PC-9 (cell line): ENCODE results near the gene KHK. TPM values are rescaled to one million over a fixed set of nuclear protein-coding genes. Genes with fewer than 3 reads are reported as not detected.
A peak's percentile ranks its signal among the peaks of the same experiment; 100 is the strongest.

Experiments
- BruUV-seq: library from RNA; stranded (reverse); fragments of 400-500 nt; replicated peaks from 2 replicates; lab custom pipeline; 2021; lab: Mats Ljungman, UMichigan
- CTCF ChIA-PET: fragments of 300-600 bp; sonication (Branson Sonifier 250); formaldehyde crosslinking; loops from one replicate; lab custom pipeline; 2022; ENCODE audit warnings: antibody characterized with exemption; lab: Charles Lee
- POLR2A ChIA-PET: fragments of 300-600 bp; sonication (Branson Sonifier 250); formaldehyde crosslinking; loops from one replicate; lab custom pipeline; 2022; ENCODE audit warnings: antibody characterized with exemption; ENCODE audit not compliant: unreplicated experiment; lab: Charles Lee
- DNase-seq, 2 experiments: peaks; one replicate each; pipeline versions ENCODE4 v3.0.0 to v3.0.0-alpha.2; 2015 to 2022; ENCODE audit warnings: mixed read lengths in 1 of 2
- H2AFZ ChIP-seq: fragments of 200-600 bp; sonication (generic); 2 replicates; pipeline ENCODE4 v1.8.1; 2017; ENCODE audit warnings: antibody characterized with exemption
- H3F3A ChIP-seq: fragments of 200-600 bp; sonication (generic); 2 replicates; pipeline ENCODE4 v1.8.1; 2017; ENCODE audit warnings: antibody characterized with exemption, mild to moderate bottlenecking, low read depth; ENCODE audit not compliant: insufficient read depth
- H3K27ac ChIP-seq: fragments of 200-600 bp; sonication (generic); 2 replicates; pipeline ENCODE4 v1.6.1; 2016; ENCODE audit warnings: mixed run types
- H3K27me3 ChIP-seq: fragments of 200-600 bp; sonication (generic); 2 replicates; pipeline ENCODE4 v1.6.1; 2016; ENCODE audit warnings: low read depth, mixed run types; ENCODE audit not compliant: insufficient read depth
- H3K36me3 ChIP-seq: fragments of 200-600 bp; sonication (generic); 2 replicates; pipeline ENCODE4 v1.6.1; 2016; ENCODE audit warnings: low read depth, mixed run types
- H3K4me1 ChIP-seq: fragments of 200-600 bp; sonication (generic); replicated peaks from 2 replicates; pipeline ENCODE4 v1.6.1; 2016; ENCODE audit warnings: mixed run types; ENCODE audit not compliant: insufficient read depth
- H3K4me2 ChIP-seq: fragments of 200-600 bp; sonication (generic); 2 replicates; pipeline ENCODE4 v1.6.1; 2017; ENCODE audit warnings: mixed run types
- H3K4me3 ChIP-seq: fragments of 200-600 bp; sonication (generic); 2 replicates; pipeline ENCODE4 v1.6.1; 2016; ENCODE audit warnings: mixed run types
- H3K79me2 ChIP-seq: fragments of 200-600 bp; sonication (generic); 2 replicates; pipeline ENCODE4 v1.6.1; 2017; ENCODE audit warnings: low read depth, mixed run types
- H3K9me2 ChIP-seq: fragments of 200-600 bp; sonication (generic); 2 replicates; pipeline ENCODE4 v1.8.1; 2017; ENCODE audit warnings: mild to moderate bottlenecking; ENCODE audit not compliant: insufficient read depth
- H3K9me3 ChIP-seq: fragments of 200-600 bp; sonication (generic); 2 replicates; pipeline ENCODE4 v1.8.1; 2016; ENCODE audit warnings: low read depth; ENCODE audit not compliant: insufficient read depth
- H4K20me1 ChIP-seq: fragments of 200-600 bp; sonication (generic); 2 replicates; pipeline ENCODE4 v1.8.1; 2017; ENCODE audit not compliant: insufficient read depth
- CTCF ChIP-seq: fragments of 200-600 bp; sonication (generic); conservative IDR thresholded peaks from 2 replicates; pipeline ENCODE4 v1.6.1; 2017; ENCODE audit warnings: mixed run types, antibody characterized with exemption, mild to moderate bottlenecking, moderate library complexity
- EZH2 ChIP-seq: fragments of 200-600 bp; sonication (generic); IDR thresholded peaks from 2 replicates; pipeline ENCODE4 v1.8.0; 2017; ENCODE audit warnings: antibody characterized with exemption, low read depth
- intact Hi-C: fragments of 100-400 bp; cut with micrococcal nuclease; formaldehyde crosslinking; loops from one replicate; pipeline ENCODE4 v1.10.0; 2022; ENCODE audit not compliant: unreplicated experiment
- total RNA-seq: library from RNA; stranded (reverse); gene quantifications from 2 replicates; pipeline ENCODE4 v1.2.3, GENCODE V29; 2021

Gene KHK
- total RNA-seq, 1 experiment from 2014 or later = 4.4 TPM

- Histone ChIP-seq H3K27me3 (no peaks in the 10 kb centered on the region), H3K36me3 (no peaks in the 10 kb centered on the region), H4K20me1 (no peaks in the 10 kb centered on the region), H3K79me2 (no peaks in the 10 kb centered on the region), H2AFZ (peak overlapping the region; percentile 100), H3K4me3 (peak overlapping the region; percentile 94), H3K4me1 (peaks cover 25% of the 10 kb centered on the region), H3F3A (peaks cover 9% of the 10 kb centered on the region; the same call in 1 of the 2 replicates), H3K9me2 (no peaks in the 10 kb centered on the region), H3K9me3 (no peaks in the 10 kb centered on the region), H3K27ac (no peak overlapping the region), H3K4me2 (peak overlapping the region; percentile 87)
- CTCF ChIA-PET = interaction anchor here (0.5 to 1.5 kb wide), 4 partner anchors 11 to 197 kb away, joined by 3 to 27 read pairs (median 4); no protein-coding TSS in a partner anchor
- no TSS peak for BruUV-seq
- DNase-seq = peak; percentile 79 to 97
- TF ChIP-seq EZH2 (no peak), CTCF (peak; percentile 76)
- intact Hi-C loops = loop anchor here (1.0 kb wide), 2 partner anchors 35 to 125 kb away; partner anchors contain the start of gene AGBL5
- POLR2A ChIA-PET = no interaction called here
These were observed 365 bp upstream of the KHK start for GRCh38 chr2:27086090-27086723.

GRCh38 chr2:27087823-27088410 is 1.3 kb downstream of the KHK start:
- Histone ChIP-seq H4K20me1 (no peaks in the 10 kb centered on the region), H3F3A (peaks cover 6% of the 10 kb centered on the region; the same call in 1 of the 2 replicates), H2AFZ (no peak overlapping the region), H3K9me2 (no peaks in the 10 kb centered on the region), H3K27me3 (no peaks in the 10 kb centered on the region), H3K4me2 (peak overlapping the region; percentile 87; the same call in 1 of the 2 replicates), H3K36me3 (no peaks in the 10 kb centered on the region), H3K79me2 (no peaks in the 10 kb centered on the region), H3K27ac (no peak overlapping the region), H3K4me1 (peaks cover 17% of the 10 kb centered on the region), H3K9me3 (no peaks in the 10 kb centered on the region), H3K4me3 (no peak overlapping the region)
- intact Hi-C loops = no loop called here
- no peak for DNase-seq
- BruUV-seq = no TSS peak
- ChIA-PET POLR2A (no interaction called here), CTCF (interaction anchor here (0.5 to 1.5 kb wide), 5 partner anchors 9 to 217 kb away, joined by 3 to 27 read pairs (median 7); no protein-coding TSS in a partner anchor)
- TF ChIP-seq CTCF (no peak), EZH2 (no peak)

GRCh38 chr2:27088634-27089033 is 2.1 kb downstream of the KHK start:
- Histone ChIP-seq H2AFZ (no peak overlapping the region), H3K4me1 (peaks cover 17% of the 10 kb centered on the region), H3K9me3 (no peaks in the 10 kb centered on the region), H3K27me3 (no peaks in the 10 kb centered on the region), H4K20me1 (no peaks in the 10 kb centered on the region), H3K4me2 (no peak overlapping the region), H3K9me2 (no peaks in the 10 kb centered on the region), H3K4me3 (no peak overlapping the region), H3K79me2 (no peaks in the 10 kb centered on the region), H3K36me3 (no peaks in the 10 kb centered on the region), H3K27ac (no peak overlapping the region), H3F3A (peaks cover 11% of the 10 kb centered on the region; the same call in 1 of the 2 replicates)
- no peak for TF ChIP-seq EZH2
- no peak for TF ChIP-seq CTCF
- CTCF ChIA-PET = interaction anchor here (0.6 to 0.7 kb wide), 2 partner anchors 16 to 196 kb away, joined by 3 to 4 read pairs; no protein-coding TSS in a partner anchor
- POLR2A ChIA-PET = no interaction called here
- BruUV-seq = no TSS peak
- DNase-seq = no peak
- intact Hi-C loops = no loop called here
